Neural cell (in vitro differentiated cells): ENCODE results near the gene ALK.

Source experiments
- CTCF ChIP-seq: fragments of 450-650 bp; IDR thresholded peaks from 2 replicates; pipeline ENCODE4 v1.5.1; 2014; ENCODE audit warnings: antibody characterized with exemption, mild to moderate bottlenecking, moderate library complexity; ENCODE audit not compliant: poor library complexity, severe bottlenecking
- EZH2 ChIP-seq: fragments of 200-600, 300-800 bp; shearing (Covaris generic), sonication (generic); IDR thresholded peaks from 2 replicates; pipeline ENCODE4 v1.6.1; 2014; ENCODE audit warnings: antibody characterized with exemption, low read length, borderline replicate concordance, mild to moderate bottlenecking; ENCODE audit not compliant: insufficient read depth, poor library complexity, severe bottlenecking
- POLR2AphosphoS5 ChIP-seq: IDR thresholded peaks from 2 replicates; pipeline ENCODE4 v1.6.1; 2012
- RAD21 ChIP-seq: fragments of 450-650 bp; conservative IDR thresholded peaks from 2 replicates; pipeline ENCODE4 v1.6.1; 2014; ENCODE audit warnings: antibody characterized with exemption, mild to moderate bottlenecking, moderate library complexity
- REST ChIP-seq: IDR thresholded peaks from 2 replicates; pipeline ENCODE4 v1.6.1; 2012; ENCODE audit warnings: borderline replicate concordance
- SMC3 ChIP-seq: fragments of 450-650 bp; conservative IDR thresholded peaks from 2 replicates; pipeline ENCODE4 v1.6.1; 2014; ENCODE audit warnings: antibody characterized with exemption, mild to moderate bottlenecking, moderate library complexity; ENCODE audit not compliant: poor library complexity
- TAF1 ChIP-seq: IDR thresholded peaks from 2 replicates; pipeline ENCODE4 v1.6.1; 2012; ENCODE audit warnings: low read depth

GRCh38 chr2:29802986-29803385 is 118.4 kb downstream of the ALK start:
- TF ChIP-seq CTCF: no peak
- no peak for TF ChIP-seq REST
- no peak for TF ChIP-seq RAD21
- no peak for TF ChIP-seq EZH2
- no peak for TF ChIP-seq SMC3
- TF ChIP-seq POLR2AphosphoS5: no peak
- TF ChIP-seq TAF1: no peak
